K562 (cell line): ENCODE data around the gene SRM. TPM values are rescaled to one million over a fixed set of nuclear protein-coding genes. Genes with fewer than 3 reads are reported as not detected.
A peak's percentile ranks its signal among the peaks of the same experiment; 100 is the strongest.

ENCODE experiments used
- CEBPZ ChIP-seq: fragments of 150-350 bp; IDR thresholded peaks from 2 replicates; pipeline ENCODE4 v1.6.1; 2014; ENCODE audit warnings: low read depth, mild to moderate bottlenecking, low read length, borderline replicate concordance
- FOXA3 ChIP-seq, 2 experiments: fragments of 450-650 bp in 1 of 2; sonication (generic) in 1 of 2; formaldehyde crosslinking; IDR thresholded peaks in 1 of 2; conservative IDR thresholded peaks in 1 of 2; 2 replicates each; pipeline versions ENCODE4 v1.4.0 to v1.8.0; 2020 to 2022; ENCODE audit warnings: mild to moderate bottlenecking in 2 of 2, missing genetic modification reagents in 1 of 2
- GTF3C2 ChIP-seq: IDR thresholded peaks from 3 replicates; pipeline ENCODE4 v1.6.1; 2011; ENCODE audit warnings: borderline replicate concordance, mild to moderate bottlenecking, moderate library complexity; ENCODE audit not compliant: insufficient read length; ENCODE audit errors: extremely low read depth
- PHB2 ChIP-seq: fragments of 450-650 bp; IDR thresholded peaks from 2 replicates; pipeline ENCODE4 v1.6.1; 2017; ENCODE audit warnings: low read depth
- TCF3 ChIP-seq: sonication (generic); formaldehyde crosslinking; IDR thresholded peaks from 2 replicates; pipeline ENCODE4 v1.4.0; 2020; ENCODE audit warnings: mild to moderate bottlenecking, missing genetic modification reagents
- TFAM ChIP-seq: fragments of 250-450 bp; sonication (Bioruptor Pico); conservative IDR thresholded peaks from 2 replicates; pipeline ENCODE4 v1.5.0; 2021; ENCODE audit warnings: mild to moderate bottlenecking, moderate library complexity
- TOE1 ChIP-seq, 2 experiments: fragments of 450-650 bp in 1 of 2; sonication (generic) in 1 of 2; formaldehyde crosslinking in 1 of 2; IDR thresholded peaks; 2 replicates each; pipeline versions ENCODE4 v1.7.1 to v1.8.0; 2016 to 2022; ENCODE audit warnings: borderline replicate concordance in 2 of 2, mild to moderate bottlenecking in 2 of 2, antibody characterized with exemption in 1 of 2, inconsistent platforms in 1 of 2, low read depth in 1 of 2, missing genetic modification reagents in 1 of 2, moderate library complexity in 1 of 2
- ZNF217 ChIP-seq: sonication (generic); formaldehyde crosslinking; IDR thresholded peaks from 2 replicates; pipeline ENCODE4 v1.8.0; 2022; ENCODE audit warnings: mild to moderate bottlenecking, missing genetic modification reagents
- polyA plus RNA-seq, 8 experiments: library from polyadenylated mRNA; depleted of rRNA in 4 of 8; stranded (reverse) in 5 of 8; unstranded in 3 of 8; fragments of >200 nt; fragmentation: Nextera tagmentation in 2 of 8; fragmentation: Illumina TruSeq in 1 of 8; extraction: Ambion mirVana in 2 of 8; extraction: Trizol in 1 of 8; gene quantifications; 2 replicates each; pipeline versions ENCODE4 v1.2.1 to v1.2.3, GENCODE V29; 2011 to 2014; ENCODE audit warnings: inconsistent platforms in 1 of 8, missing spikeins in 1 of 8
- total RNA-seq, 7 experiments: library from RNA; depleted of rRNA in 6 of 7; stranded (reverse); fragments of >200 nt in 6 of 7; fragmentation: Illumina TruSeq in 2 of 7; extraction: Trizol in 2 of 7; gene quantifications; 2 replicates each; pipeline versions ENCODE4 v1.2.1 to v1.2.3, GENCODE V29; 2011 to 2021; ENCODE audit warnings: low replicate concordance in 1 of 7
- TF ChIP-seq, protein P1 (sequence below): fragments of 450-650 bp; IDR thresholded peaks from 2 replicates; pipeline ENCODE4 v1.6.1; 2016; ENCODE audit warnings: low read depth, mild to moderate bottlenecking, moderate library complexity
- TF ChIP-seq, protein P2 (sequence below): sonication (generic); formaldehyde crosslinking; IDR thresholded peaks from 2 replicates; pipeline ENCODE4 v1.8.1; 2023; ENCODE audit warnings: mild to moderate bottlenecking, missing genetic modification reagents
- TF ChIP-seq, protein P3 (sequence below), 2 experiments: fragments of 450-650 bp; IDR thresholded peaks; 2 replicates each; pipeline ENCODE4 v1.6.1; 2016

SRM gene
- total and polyA plus RNA-seq, 9 of the 15 experiments (the other 6 are each of a cell fraction or from before 2014, with no cell fraction given), result 23.9 to 373 (median 82.5) TPM

GRCh38 chr1:11059968-11060830 lies at the start of gene SRM (continued):
- no peak for TF ChIP-seq CEBPZ
- TF ChIP-seq PHB2, result no peak
- TF ChIP-seq TFAM (CRISPR knock-in tag), result no peak
- TF ChIP-seq TOE1 (IDR thresholded peaks at IDR 0.05; ENCODE audit: borderline replicate concordance), result peak; percentile 46; the same call in 1 of the 2 replicates
- no peak for TF ChIP-seq TOE1 (CRISPR knock-in tag; IDR thresholded peaks at IDR 0.05; ENCODE audit: borderline replicate concordance, low read depth)
- TF ChIP-seq, protein P1, sequence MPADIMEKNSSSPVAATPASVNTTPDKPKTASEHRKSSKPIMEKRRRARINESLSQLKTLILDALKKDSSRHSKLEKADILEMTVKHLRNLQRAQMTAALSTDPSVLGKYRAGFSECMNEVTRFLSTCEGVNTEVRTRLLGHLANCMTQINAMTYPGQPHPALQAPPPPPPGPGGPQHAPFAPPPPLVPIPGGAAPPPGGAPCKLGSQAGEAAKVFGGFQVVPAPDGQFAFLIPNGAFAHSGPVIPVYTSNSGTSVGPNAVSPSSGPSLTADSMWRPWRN, result no peak
- no peak for TF ChIP-seq TCF3 (CRISPR knock-in tag)
- 0 out of 4 replicates have a peak, but pooled peaks of 1 of the 2 experiments have one; percentile 19 for TF ChIP-seq FOXA3 (CRISPR knock-in tag; conservative IDR thresholded peaks at IDR 0.05 in 1 of 2, IDR thresholded peaks at IDR 0.05 in 1 of 2)
- TF ChIP-seq, protein P2, sequence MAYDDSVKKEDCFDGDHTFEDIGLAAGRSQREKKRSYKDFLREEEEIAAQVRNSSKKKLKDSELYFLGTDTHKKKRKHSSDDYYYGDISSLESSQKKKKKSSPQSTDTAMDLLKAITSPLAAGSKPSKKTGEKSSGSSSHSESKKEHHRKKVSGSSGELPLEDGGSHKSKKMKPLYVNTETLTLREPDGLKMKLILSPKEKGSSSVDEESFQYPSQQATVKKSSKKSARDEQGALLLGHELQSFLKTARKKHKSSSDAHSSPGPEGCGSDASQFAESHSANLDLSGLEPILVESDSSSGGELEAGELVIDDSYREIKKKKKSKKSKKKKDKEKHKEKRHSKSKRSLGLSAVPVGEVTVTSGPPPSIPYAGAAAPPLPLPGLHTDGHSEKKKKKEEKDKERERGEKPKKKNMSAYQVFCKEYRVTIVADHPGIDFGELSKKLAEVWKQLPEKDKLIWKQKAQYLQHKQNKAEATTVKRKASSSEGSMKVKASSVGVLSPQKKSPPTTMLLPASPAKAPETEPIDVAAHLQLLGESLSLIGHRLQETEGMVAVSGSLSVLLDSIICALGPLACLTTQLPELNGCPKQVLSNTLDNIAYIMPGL (CRISPR knock-in tag), result no peak
- TF ChIP-seq, protein P3, sequence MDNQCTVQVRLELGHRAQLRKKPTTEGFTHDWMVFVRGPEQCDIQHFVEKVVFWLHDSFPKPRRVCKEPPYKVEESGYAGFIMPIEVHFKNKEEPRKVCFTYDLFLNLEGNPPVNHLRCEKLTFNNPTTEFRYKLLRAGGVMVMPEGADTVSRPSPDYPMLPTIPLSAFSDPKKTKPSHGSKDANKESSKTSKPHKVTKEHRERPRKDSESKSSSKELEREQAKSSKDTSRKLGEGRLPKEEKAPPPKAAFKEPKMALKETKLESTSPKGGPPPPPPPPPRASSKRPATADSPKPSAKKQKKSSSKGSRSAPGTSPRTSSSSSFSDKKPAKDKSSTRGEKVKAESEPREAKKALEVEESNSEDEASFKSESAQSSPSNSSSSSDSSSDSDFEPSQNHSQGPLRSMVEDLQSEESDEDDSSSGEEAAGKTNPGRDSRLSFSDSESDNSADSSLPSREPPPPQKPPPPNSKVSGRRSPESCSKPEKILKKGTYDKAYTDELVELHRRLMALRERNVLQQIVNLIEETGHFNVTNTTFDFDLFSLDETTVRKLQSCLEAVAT (IDR thresholded peaks at IDR 0.05), result no peak
- TF ChIP-seq GTF3C2, result no peak
- no peak for TF ChIP-seq ZNF217 (CRISPR knock-in tag)
